HG03139 (cell line): Measurements from ENCODE around the gene FAM187B.
"Not testable (repeated sequence)": the region's sequence is repeated elsewhere in the genome, so short reads cannot be mapped to it uniquely, and the experiment has no call there.

Source experiments
- ATAC-seq: cut with Tn5 transposase; IDR thresholded peaks from one replicate; pipeline ENCODE4 v1.9.1; 2021; ENCODE audit not compliant: unreplicated experiment

The FAM187B gene

GRCh38 chr19:35213663-35214632 lies 14.6 kb downstream of the FAM187B start:
- ATAC-seq: peak; percentile 50

- no peak for ATAC-seq
These were observed 16.3 kb downstream of the FAM187B start for GRCh38 chr19:35212241-35212640.

- ATAC-seq: no peak
These were observed 16.9 kb downstream of the FAM187B start for GRCh38 chr19:35211545-35212230.

GRCh38 chr19:35209646-35210045 lies 18.9 kb downstream of the FAM187B start:
- ATAC-seq: no peak

GRCh38 chr19:35208121-35208520 lies 20.4 kb downstream of the FAM187B start:
- ATAC-seq: no peak

- ATAC-seq: no peak
These were observed 21.1 kb downstream of the FAM187B start for GRCh38 chr19:35207391-35207871.

- no peak for ATAC-seq
These were observed 21.7 kb downstream of the FAM187B start for GRCh38 chr19:35206855-35207254.

- no peak for ATAC-seq
These were observed 22.2 kb downstream of the FAM187B start for GRCh38 chr19:35206379-35206778.

- no peak for ATAC-seq
These were observed 22.7 kb downstream of the FAM187B start for GRCh38 chr19:35205733-35206323.

- ATAC-seq: peak; percentile 64
These were observed 23.5 kb downstream of the FAM187B start for GRCh38 chr19:35204799-35205732.

- no peak for ATAC-seq
These were observed 25.5 kb downstream of the FAM187B start for GRCh38 chr19:35202722-35203688.

GRCh38 chr19:35199481-35199880 lies 29.1 kb downstream of the FAM187B start:
- no peak for ATAC-seq

GRCh38 chr19:35196861-35197260 lies 31.7 kb downstream of the FAM187B start:
- not testable (repeated sequence) for ATAC-seq

- no peak for ATAC-seq
These were observed 32.7 kb downstream of the FAM187B start for GRCh38 chr19:35195830-35196229.

GRCh38 chr19:35194012-35194984 lies 34.2 kb downstream of the FAM187B start:
- no peak for ATAC-seq

- ATAC-seq: no peak
These were observed 43.7 kb downstream of the FAM187B start for GRCh38 chr19:35184884-35185283.

- ATAC-seq: no peak
These were observed 44.3 kb downstream of the FAM187B start for GRCh38 chr19:35184267-35184666.

- ATAC-seq: no peak
These were observed 47.2 kb downstream of the FAM187B start for GRCh38 chr19:35181387-35181786.
